GM21619 (cell line): ENCODE measurements around the gene MCRIP1.
A peak's percentile ranks its signal among the peaks of the same experiment; 100 is the strongest.

Experiments
- ATAC-seq: cut with Tn5 transposase; IDR thresholded peaks from one replicate; pipeline ENCODE4 v1.9.1; 2021; ENCODE audit not compliant: unreplicated experiment

MCRIP1 gene

GRCh38 chr17:81833160-81833920, at the start of gene MCRIP1:
Gene MCRIP1 (minus strand): TSS chr17:81833291. CDS start chr17:81824506, 8,785 bp downstream.
- ATAC-seq: peak; percentile 9

GRCh38 chr17:81879121-81879520, 46.0 kb upstream of the MCRIP1 start:
- no peak for ATAC-seq

- ATAC-seq: no peak
Measured at GRCh38 chr17:81878294-81878693, 45.2 kb upstream of the MCRIP1 start.

- no peak for ATAC-seq
Measured at GRCh38 chr17:81877569-81877968, 44.5 kb upstream of the MCRIP1 start.

- ATAC-seq: peak; percentile 23
Measured at GRCh38 chr17:81871387-81872230, 38.5 kb upstream of the MCRIP1 start.

GRCh38 chr17:81870981-81871386, 37.9 kb upstream of the MCRIP1 start, which contains the start of gene ARHGDIA:
Gene ARHGDIA (minus strand): TSS chr17:81871337. CDS start chr17:81869930, 1,407 bp downstream.
- peak; percentile 30 for ATAC-seq

GRCh38 chr17:81870131-81870980, 37.3 kb upstream of the MCRIP1 start:
- peak; percentile 12 for ATAC-seq

- ATAC-seq: no peak
Measured at GRCh38 chr17:81869221-81870130, 36.4 kb upstream of the MCRIP1 start.

GRCh38 chr17:81868674-81869220, 35.7 kb upstream of the MCRIP1 start:
- ATAC-seq: no peak

GRCh38 chr17:81867991-81868673, 35.0 kb upstream of the MCRIP1 start:
- ATAC-seq: no peak

GRCh38 chr17:81867170-81867990, 34.3 kb upstream of the MCRIP1 start:
- ATAC-seq: no peak

GRCh38 chr17:81866440-81867169, 33.5 kb upstream of the MCRIP1 start:
- no peak for ATAC-seq

- no peak for ATAC-seq
Measured at GRCh38 chr17:81865733-81866439, 32.8 kb upstream of the MCRIP1 start.

- ATAC-seq: no peak
Measured at GRCh38 chr17:81865358-81865732, 32.3 kb upstream of the MCRIP1 start.

- no peak for ATAC-seq
Measured at GRCh38 chr17:81863833-81864768, 31.0 kb upstream of the MCRIP1 start.

- no peak for ATAC-seq
Measured at GRCh38 chr17:81863123-81863675, 30.1 kb upstream of the MCRIP1 start.
